Right atrium auricular region (tissue), 2 donors: ENCODE results near the gene ZFP69B. TPM values are rescaled to one million over a fixed set of nuclear protein-coding genes. Genes with fewer than 3 reads are reported as not detected.

Experiments used
- DNase-seq: peaks from one replicate; pipeline ENCODE4 v3.0.0-alpha.2; 2019; ENCODE audit warnings: low spot score
- H3K27ac ChIP-seq, 2 donors: fragments of 200-600 bp; sonication (generic); 1 replicate in 1 of 2; 2 replicates in 1 of 2; pipeline ENCODE4 v1.5.1; 2016 to 2019
- H3K27me3 ChIP-seq, 2 donors: fragments of 200-600 bp; sonication (generic); one replicate each; pipeline versions ENCODE4 v1.5.1 to v1.6.0; 2017 to 2019
- H3K36me3 ChIP-seq: fragments of 200-600 bp; sonication (generic); one replicate; pipeline ENCODE4 v1.5.1; 2016
- H3K4me1 ChIP-seq, 2 donors: fragments of 200-600 bp; sonication (generic); one replicate each; pipeline versions ENCODE4 v1.5.1 to v1.6.0; 2017 to 2019
- H3K4me3 ChIP-seq, 2 donors: fragments of 200-600 bp; sonication (generic); 1 replicate in 1 of 2; 2 replicates in 1 of 2; pipeline ENCODE4 v1.5.1; 2017 to 2019; ENCODE audit warnings: mild to moderate bottlenecking in 1 of 2, moderate library complexity in 1 of 2
- H3K9me3 ChIP-seq, 2 donors: fragments of 200-600 bp; sonication (generic); one replicate each; pipeline ENCODE4 v1.5.1; 2019
- total RNA-seq, 2 donors: library from RNA; depleted of rRNA; stranded (reverse); fragments of >200 nt; gene quantifications; one replicate each; pipeline ENCODE4 v1.1.0, GENCODE V29; 2016
- TF ChIP-seq, protein P1 (sequence below), 2 donors: fragments of 200-600 bp; sonication (generic); IDR thresholded peaks; one replicate each; pipeline ENCODE4 v1.5.1; 2019; ENCODE audit warnings: antibody characterized with exemption in 2 of 2

Gene ZFP69B
- total RNA-seq, 2 donors from 2014 or later = 0.52 to 0.59 TPM

DNA sequence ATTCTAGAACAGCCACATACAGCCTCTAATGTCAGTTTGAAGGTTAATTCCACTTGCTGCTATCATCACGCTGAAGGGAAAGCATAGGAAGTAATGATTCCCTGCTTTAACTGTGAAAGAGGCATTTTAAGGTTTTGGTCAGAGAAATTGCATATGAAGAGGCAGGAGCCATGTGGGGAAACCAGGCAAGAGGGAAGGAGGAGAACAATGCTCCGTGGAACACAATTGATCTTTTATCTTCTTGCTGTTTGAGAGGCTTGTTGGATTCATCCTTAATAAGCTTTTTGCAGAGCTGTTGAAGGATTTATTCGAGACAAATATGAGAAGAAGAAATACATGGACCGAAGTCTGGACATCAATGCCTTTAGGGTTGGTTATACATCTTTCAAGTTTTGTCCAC, 40.8 kb upstream of the ZFP69B start:
- H3K27ac ChIP-seq = no peak overlapping the region
- DNase-seq = no peak
- peaks cover 15% of the 10 kb centered on the region for H3K36me3 ChIP-seq
- no peaks in the 10 kb centered on the region for H3K27me3 ChIP-seq
- TF ChIP-seq, protein P1, sequence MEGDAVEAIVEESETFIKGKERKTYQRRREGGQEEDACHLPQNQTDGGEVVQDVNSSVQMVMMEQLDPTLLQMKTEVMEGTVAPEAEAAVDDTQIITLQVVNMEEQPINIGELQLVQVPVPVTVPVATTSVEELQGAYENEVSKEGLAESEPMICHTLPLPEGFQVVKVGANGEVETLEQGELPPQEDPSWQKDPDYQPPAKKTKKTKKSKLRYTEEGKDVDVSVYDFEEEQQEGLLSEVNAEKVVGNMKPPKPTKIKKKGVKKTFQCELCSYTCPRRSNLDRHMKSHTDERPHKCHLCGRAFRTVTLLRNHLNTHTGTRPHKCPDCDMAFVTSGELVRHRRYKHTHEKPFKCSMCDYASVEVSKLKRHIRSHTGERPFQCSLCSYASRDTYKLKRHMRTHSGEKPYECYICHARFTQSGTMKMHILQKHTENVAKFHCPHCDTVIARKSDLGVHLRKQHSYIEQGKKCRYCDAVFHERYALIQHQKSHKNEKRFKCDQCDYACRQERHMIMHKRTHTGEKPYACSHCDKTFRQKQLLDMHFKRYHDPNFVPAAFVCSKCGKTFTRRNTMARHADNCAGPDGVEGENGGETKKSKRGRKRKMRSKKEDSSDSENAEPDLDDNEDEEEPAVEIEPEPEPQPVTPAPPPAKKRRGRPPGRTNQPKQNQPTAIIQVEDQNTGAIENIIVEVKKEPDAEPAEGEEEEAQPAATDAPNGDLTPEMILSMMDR (IDR thresholded peaks at IDR 0.05) = no peak
- no peaks in the 10 kb centered on the region for H3K9me3 ChIP-seq
- no peaks in the 10 kb centered on the region for H3K4me1 ChIP-seq
- no peak overlapping the region for H3K4me3 ChIP-seq

DNA sequence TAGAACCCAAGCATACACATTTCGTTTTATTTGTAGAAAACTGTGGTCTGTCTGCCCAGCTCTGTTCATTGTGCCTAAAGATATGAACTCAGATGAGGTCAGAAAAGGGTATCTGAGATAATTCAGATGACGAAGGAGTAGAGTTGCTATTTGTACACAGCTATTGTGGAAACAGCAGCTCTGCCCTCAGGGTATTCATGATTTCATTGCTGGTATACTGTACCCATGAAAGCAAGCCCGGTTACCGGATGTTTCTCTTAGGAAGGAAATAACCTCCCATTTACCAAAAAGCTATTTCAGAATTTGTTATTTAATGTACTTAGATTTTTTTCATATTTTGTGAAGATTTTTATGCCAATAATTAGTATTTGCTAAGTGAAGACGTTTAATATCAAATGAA, 39.0 kb upstream of the ZFP69B start:
- Histone ChIP-seq H3K9me3 (no peaks in the 10 kb centered on the region), H3K36me3 (peaks cover 31% of the 10 kb centered on the region), H3K4me3 (no peak overlapping the region), H3K27me3 (no peaks in the 10 kb centered on the region), H3K27ac (no peak overlapping the region), H3K4me1 (no peaks in the 10 kb centered on the region)
- TF ChIP-seq, protein P1 (IDR thresholded peaks at IDR 0.05) = no peak
- no peak for DNase-seq

DNA sequence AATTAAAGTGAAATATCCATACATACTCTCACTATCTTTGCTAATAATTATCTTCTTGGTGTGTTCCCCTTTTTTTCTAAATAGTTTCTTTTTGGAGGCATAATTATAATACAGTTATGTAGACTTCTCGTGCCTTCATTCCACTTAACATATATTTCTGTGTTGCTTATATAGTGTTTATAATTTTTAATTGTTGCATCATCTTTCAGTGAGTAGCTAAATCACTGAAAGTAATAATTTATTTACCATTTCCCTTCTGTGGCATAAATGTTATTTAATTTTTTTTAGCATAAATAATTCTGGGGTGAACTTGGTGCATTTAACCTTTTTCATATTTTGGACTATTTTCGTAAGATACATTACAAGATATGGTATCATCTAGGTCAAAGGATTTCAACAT, 38.4 kb upstream of the ZFP69B start:
- no peak for DNase-seq
- no peaks in the 10 kb centered on the region for H3K27me3 ChIP-seq
- H3K27ac ChIP-seq = no peak overlapping the region
- no peak overlapping the region for H3K4me3 ChIP-seq
- peaks cover 36% of the 10 kb centered on the region for H3K36me3 ChIP-seq
- no peaks in the 10 kb centered on the region for H3K9me3 ChIP-seq
- TF ChIP-seq, protein P1 (IDR thresholded peaks at IDR 0.05) = no peak
- H3K4me1 ChIP-seq = no peaks in the 10 kb centered on the region

DNA sequence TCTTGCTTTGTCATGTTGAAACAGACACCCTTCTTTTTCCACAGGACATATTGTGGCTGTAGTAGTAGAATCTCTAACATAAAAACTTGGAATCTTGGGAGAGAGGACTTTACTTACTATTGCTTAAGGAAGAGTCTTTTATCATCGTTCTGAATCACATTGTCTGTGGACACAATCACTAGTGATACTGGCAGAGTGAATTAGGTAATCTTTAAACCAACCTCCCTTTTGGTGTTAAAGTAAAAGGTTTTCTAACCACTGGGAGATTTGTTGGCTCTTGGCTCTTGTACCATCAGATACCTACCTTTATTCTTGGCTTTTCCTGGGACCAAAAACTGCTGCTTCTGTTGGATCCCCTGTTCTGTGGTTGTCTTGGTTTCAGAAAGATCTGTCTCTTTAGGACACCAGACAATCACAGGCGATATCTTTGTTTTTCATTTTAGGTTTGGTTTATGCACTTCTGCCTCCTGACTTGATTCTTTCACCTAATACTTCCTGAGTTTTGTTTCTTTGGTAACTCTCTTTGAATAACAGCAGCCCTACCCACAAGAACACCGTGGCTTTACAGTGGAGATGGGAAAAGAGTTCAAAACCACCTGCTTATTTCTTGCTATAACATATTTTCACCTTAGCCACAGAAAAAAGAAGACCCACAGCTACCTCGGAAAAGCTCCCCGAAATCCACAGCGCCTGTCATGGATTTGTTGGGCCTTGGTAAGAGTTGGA, 36.6 kb upstream of the ZFP69B start:
- TF ChIP-seq, protein P1 (IDR thresholded peaks at IDR 0.05) = no peak
- Histone ChIP-seq H3K4me3 (no peak overlapping the region), H3K36me3 (peaks cover 45% of the 10 kb centered on the region), H3K9me3 (no peaks in the 10 kb centered on the region), H3K4me1 (no peaks in the 10 kb centered on the region), H3K27me3 (no peaks in the 10 kb centered on the region), H3K27ac (no peak overlapping the region)
- DNase-seq = no peak

DNA sequence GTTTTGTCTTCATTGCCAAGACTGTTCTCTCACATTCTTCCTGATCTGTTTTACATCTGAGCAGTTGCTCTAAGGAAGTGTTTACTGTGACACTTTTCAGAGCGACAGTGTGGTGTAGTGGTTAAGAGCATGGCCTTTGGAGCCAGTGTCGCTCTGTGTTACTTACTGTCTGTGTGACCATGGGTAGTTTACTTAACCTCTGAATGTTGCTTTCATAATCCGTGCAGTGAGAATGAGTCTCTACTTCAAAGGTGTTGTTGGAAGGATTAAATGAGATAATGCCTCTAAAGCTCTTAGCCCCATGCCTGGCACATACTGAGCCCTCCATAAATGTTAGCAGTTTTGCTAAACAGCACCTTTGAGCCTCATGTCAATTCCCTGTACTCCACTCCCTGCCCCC, 35.9 kb upstream of the ZFP69B start:
- Histone ChIP-seq H3K36me3 (peaks cover 38% of the 10 kb centered on the region), H3K4me3 (no peak overlapping the region), H3K27me3 (no peaks in the 10 kb centered on the region), H3K27ac (no peak overlapping the region), H3K9me3 (no peaks in the 10 kb centered on the region), H3K4me1 (no peaks in the 10 kb centered on the region)
- TF ChIP-seq, protein P1 (IDR thresholded peaks at IDR 0.05) = no peak
- DNase-seq = no peak

- TF ChIP-seq, protein P1 (IDR thresholded peaks at IDR 0.05) = no peak
- Histone ChIP-seq H3K4me1 (no peaks in the 10 kb centered on the region), H3K36me3 (peaks cover 37% of the 10 kb centered on the region), H3K27ac (no peak overlapping the region), H3K4me3 (no peak overlapping the region), H3K27me3 (no peaks in the 10 kb centered on the region), H3K9me3 (no peaks in the 10 kb centered on the region)
- no peak for DNase-seq
Measured at GRCh38 chr1:40416709-40417108, 33.6 kb upstream of the ZFP69B start.
